Stomach (tissue), 4 donors: ENCODE data around the gene CDH23.

Source experiments
- CTCF ChIP-seq, 7 experiments: fragments of 450-650 bp in 4 of 7; fragments of 200-600 bp in 3 of 7; sonication (generic) in 3 of 7; IDR thresholded peaks; one replicate each; pipeline ENCODE4 v1.5.1; 2016 to 2019; ENCODE audit warnings: antibody characterized with exemption in 7 of 7, control low read depth in 2 of 7, mild to moderate bottlenecking in 1 of 7
- EP300 ChIP-seq: sonication (generic); formaldehyde crosslinking; IDR thresholded peaks from one replicate; pipeline ENCODE4 v1.6.1; 2017; ENCODE audit warnings: antibody characterized with exemption
- POLR2A ChIP-seq, 4 donors: fragments of 450-650 bp; IDR thresholded peaks; one replicate each; pipeline ENCODE4 v1.6.1; 2016; ENCODE audit warnings: antibody characterized with exemption in 4 of 4, control low read depth in 2 of 4, mild to moderate bottlenecking in 1 of 4, moderate library complexity in 1 of 4
- POLR2AphosphoS5 ChIP-seq, 3 donors: sonication (generic); formaldehyde crosslinking; IDR thresholded peaks; one replicate each; pipeline ENCODE4 v1.6.1; 2016; ENCODE audit warnings: antibody characterized with exemption in 3 of 3

GRCh38 chr10:71564194-71564820 is 167.6 kb downstream of the CDH23 start:
- no peak for TF ChIP-seq POLR2A (IDR thresholded peaks at IDR 0.05)
- no peak for TF ChIP-seq CTCF (IDR thresholded peaks at IDR 0.05)
- no peak for TF ChIP-seq EP300
- no peak for TF ChIP-seq POLR2AphosphoS5 (IDR thresholded peaks at IDR 0.05)
